ENCODE results near the gene CTDP1.
A peak's percentile ranks its signal among the peaks of the same experiment; 100 is the strongest.

Gene CTDP1, protein sequence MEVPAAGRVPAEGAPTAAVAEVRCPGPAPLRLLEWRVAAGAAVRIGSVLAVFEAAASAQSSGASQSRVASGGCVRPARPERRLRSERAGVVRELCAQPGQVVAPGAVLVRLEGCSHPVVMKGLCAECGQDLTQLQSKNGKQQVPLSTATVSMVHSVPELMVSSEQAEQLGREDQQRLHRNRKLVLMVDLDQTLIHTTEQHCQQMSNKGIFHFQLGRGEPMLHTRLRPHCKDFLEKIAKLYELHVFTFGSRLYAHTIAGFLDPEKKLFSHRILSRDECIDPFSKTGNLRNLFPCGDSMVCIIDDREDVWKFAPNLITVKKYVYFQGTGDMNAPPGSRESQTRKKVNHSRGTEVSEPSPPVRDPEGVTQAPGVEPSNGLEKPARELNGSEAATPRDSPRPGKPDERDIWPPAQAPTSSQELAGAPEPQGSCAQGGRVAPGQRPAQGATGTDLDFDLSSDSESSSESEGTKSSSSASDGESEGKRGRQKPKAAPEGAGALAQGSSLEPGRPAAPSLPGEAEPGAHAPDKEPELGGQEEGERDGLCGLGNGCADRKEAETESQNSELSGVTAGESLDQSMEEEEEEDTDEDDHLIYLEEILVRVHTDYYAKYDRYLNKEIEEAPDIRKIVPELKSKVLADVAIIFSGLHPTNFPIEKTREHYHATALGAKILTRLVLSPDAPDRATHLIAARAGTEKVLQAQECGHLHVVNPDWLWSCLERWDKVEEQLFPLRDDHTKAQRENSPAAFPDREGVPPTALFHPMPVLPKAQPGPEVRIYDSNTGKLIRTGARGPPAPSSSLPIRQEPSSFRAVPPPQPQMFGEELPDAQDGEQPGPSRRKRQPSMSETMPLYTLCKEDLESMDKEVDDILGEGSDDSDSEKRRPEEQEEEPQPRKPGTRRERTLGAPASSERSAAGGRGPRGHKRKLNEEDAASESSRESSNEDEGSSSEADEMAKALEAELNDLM

GRCh38 chr18:79679552-79680099, at the start of gene CTDP1:
Gene CTDP1 (plus strand): TSS chr18:79679803. CDS start chr18:79679948, 145 bp downstream.
- DNase-seq (ENCODE audit: low read depth in 3 of 3) = peak; percentile 70 to 78 (median 78)

DNA sequence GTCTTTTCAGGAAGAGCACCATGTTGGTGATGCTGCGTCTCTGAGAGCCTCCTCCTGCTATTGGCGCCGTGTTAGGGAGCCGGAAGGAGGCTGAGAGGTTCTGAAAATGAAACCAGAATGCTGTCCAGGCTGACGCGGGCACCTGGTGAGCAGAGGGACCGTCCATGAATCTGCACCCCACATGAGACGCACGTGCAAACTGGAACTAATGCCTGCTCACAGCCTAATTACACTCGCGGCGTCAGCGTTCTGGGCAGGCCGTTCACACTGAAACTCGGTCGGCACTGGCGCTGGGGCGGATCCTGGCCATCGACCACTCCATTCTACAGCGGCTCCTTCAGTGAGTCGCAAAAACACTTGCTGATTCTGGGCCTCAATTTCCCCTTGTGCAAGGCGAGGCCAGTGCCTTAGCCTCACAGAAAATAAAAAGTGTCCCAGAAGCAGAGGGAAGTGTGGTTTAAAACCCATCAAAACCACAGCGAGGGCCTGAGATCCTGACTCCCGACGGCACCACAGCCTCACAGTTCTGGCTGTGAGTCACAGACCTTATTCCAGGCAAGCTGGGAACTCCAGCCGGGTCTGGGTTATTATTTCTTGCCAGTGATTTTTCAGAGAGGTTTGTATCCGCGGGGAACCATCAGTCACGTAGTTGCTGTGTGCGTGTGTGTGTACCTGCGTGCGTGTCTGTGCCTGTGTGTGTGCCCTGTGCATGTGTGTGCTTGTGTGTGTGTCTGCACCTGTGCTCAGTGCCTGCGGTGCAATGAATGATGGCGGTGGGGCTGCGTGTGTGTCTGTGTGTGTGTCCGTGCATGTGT, 49.1 kb upstream of the CTDP1 start:
- DNase-seq (ENCODE audit: low read depth in 3 of 3) = no peak

GRCh38 chr18:79631096-79631507, 48.5 kb upstream of the CTDP1 start:
- DNase-seq (ENCODE audit: low read depth in 3 of 3) = no peak

DNA sequence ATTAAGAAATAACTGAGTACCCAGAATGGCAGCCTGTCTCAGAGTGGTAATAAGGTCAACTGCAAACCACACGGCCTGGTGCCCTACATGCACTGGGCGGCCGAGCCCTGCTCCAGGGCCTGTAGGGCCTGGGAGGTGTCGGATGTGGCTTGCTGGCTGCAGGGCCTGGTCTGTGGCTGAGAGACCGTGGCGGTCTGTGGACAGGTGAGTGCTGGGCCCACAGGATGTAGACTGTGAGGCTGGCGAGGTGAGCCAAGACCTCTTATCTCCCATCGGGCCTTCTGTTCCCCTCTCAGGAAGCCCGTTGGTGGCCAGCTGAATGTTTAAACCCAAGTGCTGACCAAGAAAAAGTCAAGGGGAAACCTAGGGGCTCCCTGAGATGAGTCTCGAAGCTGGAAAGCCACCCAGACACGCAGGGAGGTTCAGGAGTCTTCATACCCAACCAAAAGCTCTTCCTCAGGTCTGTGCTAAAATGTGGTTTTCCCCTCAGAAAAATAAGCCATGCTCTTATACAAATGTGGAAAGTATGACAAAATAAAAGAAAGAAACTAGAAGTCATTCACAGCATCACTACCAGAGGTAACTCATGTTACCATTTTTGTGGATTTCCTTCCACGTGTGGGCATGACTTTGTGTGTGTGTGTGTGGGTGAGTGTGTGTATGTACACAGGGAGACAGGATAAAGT, 47.7 kb upstream of the CTDP1 start:
- DNase-seq (ENCODE audit: low read depth in 3 of 3) = no peak

- DNase-seq (ENCODE audit: low read depth in 3 of 3) = no peak
Measured at GRCh38 chr18:79632765-79633164, 46.8 kb upstream of the CTDP1 start.

- DNase-seq (ENCODE audit: low read depth in 3 of 3) = no peak
Measured at GRCh38 chr18:79634186-79634585, 45.4 kb upstream of the CTDP1 start.

DNA sequence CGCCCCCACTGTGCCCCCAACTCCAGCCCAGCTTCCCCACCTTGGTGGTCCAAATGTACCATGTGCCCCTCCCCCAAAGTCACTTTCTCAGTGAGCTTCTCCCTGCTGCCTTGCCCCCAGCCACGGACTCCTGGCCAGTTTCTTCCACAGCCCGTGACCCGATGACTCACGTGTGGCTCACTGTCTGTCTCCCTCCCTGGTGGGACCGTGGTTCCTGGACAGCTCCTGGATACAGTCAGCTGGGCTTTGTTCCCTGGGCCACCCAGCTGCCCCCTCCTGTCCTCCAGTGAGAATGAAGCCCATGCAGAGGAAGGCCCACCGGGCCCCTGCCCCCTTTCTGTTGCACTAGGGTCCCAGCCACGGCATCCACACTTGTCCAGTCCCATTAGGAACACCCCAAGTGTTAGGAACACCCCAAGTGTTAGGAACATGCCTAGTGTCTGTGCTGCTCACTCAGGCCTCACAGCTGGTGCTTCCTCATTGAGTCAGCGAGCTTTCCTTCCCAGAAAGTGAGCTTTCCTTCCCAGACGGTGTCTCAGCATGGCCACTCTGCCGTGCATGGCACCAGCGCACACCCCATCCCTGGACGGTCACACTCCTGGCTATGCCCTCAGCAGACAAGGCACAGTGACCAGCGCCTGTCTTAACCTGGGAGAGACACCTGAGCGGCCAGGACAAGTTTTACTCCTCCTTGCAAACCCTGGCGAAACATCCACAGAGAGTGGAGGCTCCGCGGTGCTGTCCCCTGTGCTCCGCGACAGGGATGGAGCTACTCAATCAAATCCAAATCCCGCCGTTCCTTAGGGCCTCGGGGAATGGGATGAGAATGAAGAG, 44.8 kb upstream of the CTDP1 start:
- DNase-seq (ENCODE audit: low read depth in 3 of 3) = no peak

DNA sequence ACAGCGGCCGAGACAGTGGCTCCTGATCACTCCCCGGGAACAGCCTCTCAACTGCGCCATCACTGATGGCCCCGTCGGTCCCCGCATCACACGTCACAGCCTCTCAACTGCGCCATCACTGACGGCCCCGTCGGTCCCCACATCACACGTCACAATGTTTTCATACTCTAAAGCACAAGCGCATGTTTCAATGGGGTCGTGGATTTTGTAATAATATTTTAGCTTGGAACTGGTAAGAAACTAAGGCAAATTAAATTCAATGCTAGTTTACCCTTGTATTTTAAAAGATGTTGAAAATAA, 44.2 kb upstream of the CTDP1 start:
- no peak for DNase-seq (ENCODE audit: low read depth in 3 of 3)

DNA sequence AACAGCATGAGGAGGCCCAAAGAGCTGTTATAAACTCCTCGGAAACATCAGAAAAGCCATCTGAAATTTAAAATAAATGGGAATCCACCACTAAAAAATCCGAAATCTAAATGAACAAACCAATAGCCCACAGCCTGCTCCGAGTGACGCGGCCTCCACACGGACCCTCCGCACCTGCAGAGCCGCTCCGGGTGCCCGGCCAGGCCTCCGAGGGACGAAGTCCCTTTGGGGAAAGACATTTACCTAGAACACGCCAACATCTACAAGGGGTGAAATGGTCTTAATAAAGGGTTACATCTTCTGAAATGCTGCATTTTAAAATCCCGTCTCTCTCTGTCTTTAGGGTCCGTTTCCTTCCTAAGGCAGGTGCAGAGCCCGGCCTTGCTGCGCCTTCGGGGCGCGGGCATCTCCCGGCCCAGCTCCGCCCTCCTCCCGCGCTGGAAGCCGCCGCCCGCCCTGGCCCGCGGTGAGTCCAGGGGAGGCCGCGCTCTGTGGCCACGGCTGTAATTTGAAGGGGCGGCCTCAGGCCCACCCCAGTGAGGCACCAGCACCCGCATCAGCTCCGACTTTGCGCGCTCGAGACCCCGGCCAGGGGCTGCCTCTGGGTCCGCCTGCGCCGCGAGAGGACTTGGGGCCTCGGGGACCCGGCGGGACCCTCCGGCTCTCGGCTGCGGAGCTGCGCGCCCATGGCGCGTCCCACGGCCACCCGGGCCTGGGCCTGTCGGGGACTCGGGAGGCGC, 42.3 kb upstream of the CTDP1 start:
- DNase-seq (ENCODE audit: low read depth in 3 of 3) = no peak

- no peak for DNase-seq (ENCODE audit: low read depth in 3 of 3)
Measured at GRCh38 chr18:79637921-79638909, 41.4 kb upstream of the CTDP1 start.

DNA sequence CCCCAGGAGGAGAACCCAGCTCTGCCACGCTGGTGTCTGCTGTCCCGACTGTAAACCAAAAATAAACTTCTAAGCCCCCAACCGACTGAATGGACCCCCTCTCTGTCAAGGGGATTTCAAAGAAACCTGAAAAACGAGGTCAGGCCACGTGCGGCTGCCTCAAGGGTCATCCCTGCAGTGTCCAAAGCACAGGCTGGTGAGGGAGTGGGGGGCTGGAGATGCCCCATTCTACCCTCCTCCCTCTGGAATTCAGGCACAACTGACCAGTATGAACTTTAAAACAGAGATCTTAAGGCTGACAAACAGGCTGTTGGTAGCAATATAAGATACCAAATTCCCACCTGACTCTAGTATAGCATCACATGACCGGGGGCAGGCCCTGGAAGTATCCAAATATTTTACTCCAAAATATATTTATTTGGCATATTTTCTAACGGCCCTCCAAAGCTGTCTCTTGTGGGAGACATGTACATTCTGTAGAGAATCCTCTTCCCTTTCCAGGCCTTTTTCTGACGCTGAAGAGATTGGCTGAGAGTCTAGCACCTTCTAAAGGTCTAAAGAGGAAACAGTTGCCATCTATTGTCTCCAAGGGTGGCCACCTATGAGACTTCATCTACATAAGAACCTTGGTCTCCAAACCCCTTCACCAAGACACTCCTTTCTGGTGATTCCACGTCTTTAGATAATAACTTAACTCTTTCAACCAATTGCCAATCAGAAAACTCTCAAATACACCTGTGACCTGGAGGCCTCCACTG, 40.4 kb upstream of the CTDP1 start:
- DNase-seq (ENCODE audit: low read depth in 3 of 3) = no peak

GRCh38 chr18:79640064-79640672, 39.4 kb upstream of the CTDP1 start:
- DNase-seq (ENCODE audit: low read depth in 3 of 3) = no peak

DNA sequence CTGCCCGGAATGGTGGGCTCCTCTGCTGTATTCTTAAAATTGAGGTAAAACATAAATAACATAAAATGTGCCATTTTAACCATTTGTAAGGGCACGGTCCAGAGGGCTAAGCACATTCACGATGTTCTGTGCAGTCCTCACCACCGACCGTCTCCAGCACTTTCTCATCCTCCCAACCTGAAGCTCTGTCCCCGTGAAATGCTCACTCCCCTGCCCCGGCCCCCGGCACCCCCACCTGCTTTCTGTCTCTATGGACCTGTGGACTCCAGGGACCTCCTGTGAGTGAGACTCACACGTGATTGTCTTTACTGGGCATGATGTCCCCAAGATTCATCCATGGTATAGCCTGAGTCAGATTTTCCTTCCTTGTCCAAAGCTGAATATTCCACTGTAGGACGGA, 38.7 kb upstream of the CTDP1 start:
- no peak for DNase-seq (ENCODE audit: low read depth in 3 of 3)

- no peak for DNase-seq (ENCODE audit: low read depth in 3 of 3)
Measured at GRCh38 chr18:79641722-79642497, 37.7 kb upstream of the CTDP1 start.

GRCh38 chr18:79642626-79643025, 37.0 kb upstream of the CTDP1 start:
- no peak for DNase-seq (ENCODE audit: low read depth in 3 of 3)
